WTC11 (cell line): ENCODE data around the gene PPIB.
A peak's percentile ranks its signal among the peaks of the same experiment; 100 is the strongest.

Experiments
- CBFB ChIP-seq: sonication (generic); formaldehyde crosslinking; IDR thresholded peaks from 2 replicates; pipeline ENCODE4 v1.8.1; 2022; ENCODE audit warnings: mild to moderate bottlenecking, low read depth, missing genetic modification reagents
- CREB1 ChIP-seq: sonication (generic); formaldehyde crosslinking; IDR thresholded peaks from 2 replicates; pipeline ENCODE4 v1.8.0; 2023; ENCODE audit warnings: mild to moderate bottlenecking, missing genetic modification reagents
- EMX1 ChIP-seq: fragments of 250-450 bp; sonication (Bioruptor Pico); IDR thresholded peaks from 2 replicates; pipeline ENCODE4 v1.8.0; 2021; ENCODE audit warnings: mild to moderate bottlenecking
- MYBL2 ChIP-seq: sonication (generic); formaldehyde crosslinking; IDR thresholded peaks from 2 replicates; pipeline ENCODE4 v1.8.1; 2023; ENCODE audit warnings: mild to moderate bottlenecking, moderate library complexity, missing genetic modification reagents
- PRRX2 ChIP-seq: fragments of 250-450 bp; sonication (Bioruptor Pico); IDR thresholded peaks from 2 replicates; pipeline ENCODE4 v1.8.0; 2021; ENCODE audit warnings: mild to moderate bottlenecking
- ZNF512 ChIP-seq: sonication (generic); formaldehyde crosslinking; IDR thresholded peaks from 2 replicates; pipeline ENCODE4 v1.8.1; 2022; ENCODE audit warnings: missing genetic modification reagents, borderline replicate concordance
- TF ChIP-seq, protein P1 (sequence below): fragments of 200-600 bp; IDR thresholded peaks from 2 replicates; pipeline ENCODE4 v1.8.0; 2022; ENCODE audit warnings: antibody characterized with exemption
- TF ChIP-seq, protein P2 (sequence below): sonication (generic); formaldehyde crosslinking; IDR thresholded peaks from 2 replicates; pipeline ENCODE4 v1.8.1; 2023; ENCODE audit warnings: mild to moderate bottlenecking, missing genetic modification reagents
- TF ChIP-seq, protein P3 (sequence below): sonication (generic); formaldehyde crosslinking; IDR thresholded peaks from 2 replicates; pipeline ENCODE4 v1.8.0; 2023; ENCODE audit warnings: missing genetic modification reagents

GRCh38 chr15:64161688-64162477 lies 939 bp downstream of the PPIB start:
- TF ChIP-seq, protein P1, sequence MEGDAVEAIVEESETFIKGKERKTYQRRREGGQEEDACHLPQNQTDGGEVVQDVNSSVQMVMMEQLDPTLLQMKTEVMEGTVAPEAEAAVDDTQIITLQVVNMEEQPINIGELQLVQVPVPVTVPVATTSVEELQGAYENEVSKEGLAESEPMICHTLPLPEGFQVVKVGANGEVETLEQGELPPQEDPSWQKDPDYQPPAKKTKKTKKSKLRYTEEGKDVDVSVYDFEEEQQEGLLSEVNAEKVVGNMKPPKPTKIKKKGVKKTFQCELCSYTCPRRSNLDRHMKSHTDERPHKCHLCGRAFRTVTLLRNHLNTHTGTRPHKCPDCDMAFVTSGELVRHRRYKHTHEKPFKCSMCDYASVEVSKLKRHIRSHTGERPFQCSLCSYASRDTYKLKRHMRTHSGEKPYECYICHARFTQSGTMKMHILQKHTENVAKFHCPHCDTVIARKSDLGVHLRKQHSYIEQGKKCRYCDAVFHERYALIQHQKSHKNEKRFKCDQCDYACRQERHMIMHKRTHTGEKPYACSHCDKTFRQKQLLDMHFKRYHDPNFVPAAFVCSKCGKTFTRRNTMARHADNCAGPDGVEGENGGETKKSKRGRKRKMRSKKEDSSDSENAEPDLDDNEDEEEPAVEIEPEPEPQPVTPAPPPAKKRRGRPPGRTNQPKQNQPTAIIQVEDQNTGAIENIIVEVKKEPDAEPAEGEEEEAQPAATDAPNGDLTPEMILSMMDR = no peak
- TF ChIP-seq CBFB (CRISPR knock-in tag) (no peak), CREB1 (CRISPR knock-in tag) (no peak), ZNF512 (CRISPR knock-in tag) (no peak), EMX1 (CRISPR knock-in tag) (no peak), PRRX2 (CRISPR knock-in tag) (no peak), MYBL2 (CRISPR knock-in tag) (no peak)
- TF ChIP-seq, protein P2, sequence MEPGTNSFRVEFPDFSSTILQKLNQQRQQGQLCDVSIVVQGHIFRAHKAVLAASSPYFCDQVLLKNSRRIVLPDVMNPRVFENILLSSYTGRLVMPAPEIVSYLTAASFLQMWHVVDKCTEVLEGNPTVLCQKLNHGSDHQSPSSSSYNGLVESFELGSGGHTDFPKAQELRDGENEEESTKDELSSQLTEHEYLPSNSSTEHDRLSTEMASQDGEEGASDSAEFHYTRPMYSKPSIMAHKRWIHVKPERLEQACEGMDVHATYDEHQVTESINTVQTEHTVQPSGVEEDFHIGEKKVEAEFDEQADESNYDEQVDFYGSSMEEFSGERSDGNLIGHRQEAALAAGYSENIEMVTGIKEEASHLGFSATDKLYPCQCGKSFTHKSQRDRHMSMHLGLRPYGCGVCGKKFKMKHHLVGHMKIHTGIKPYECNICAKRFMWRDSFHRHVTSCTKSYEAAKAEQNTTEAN (CRISPR knock-in tag) = 0 out of 2 replicates have a peak, but pooled peaks have one; percentile 30
- TF ChIP-seq, protein P3, sequence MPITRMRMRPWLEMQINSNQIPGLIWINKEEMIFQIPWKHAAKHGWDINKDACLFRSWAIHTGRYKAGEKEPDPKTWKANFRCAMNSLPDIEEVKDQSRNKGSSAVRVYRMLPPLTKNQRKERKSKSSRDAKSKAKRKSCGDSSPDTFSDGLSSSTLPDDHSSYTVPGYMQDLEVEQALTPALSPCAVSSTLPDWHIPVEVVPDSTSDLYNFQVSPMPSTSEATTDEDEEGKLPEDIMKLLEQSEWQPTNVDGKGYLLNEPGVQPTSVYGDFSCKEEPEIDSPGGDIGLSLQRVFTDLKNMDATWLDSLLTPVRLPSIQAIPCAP = no peak
